ENCODE results near the gene IGFL3.
A peak's percentile ranks its signal among the peaks of the same experiment; 100 is the strongest.
"Not testable (repeated sequence)": the region's sequence is repeated elsewhere in the genome, so short reads cannot be mapped to it uniquely, and the experiment has no call there.

The IGFL3 gene

GRCh38 chr19:46124638-46125115 is at the start of gene IGFL3:
Gene IGFL3 (minus strand): TSS chr19:46124688. CDS start chr19:46124649, 39 bp downstream.
- DNase-seq: peak; percentile 45

- DNase-seq: no peak
Measured at GRCh38 chr19:46173886-46174480, 49.5 kb upstream of the IGFL3 start.

- DNase-seq: no peak
Measured at GRCh38 chr19:46162731-46163130, 38.2 kb upstream of the IGFL3 start.

GRCh38 chr19:46161642-46162257 is 37.3 kb upstream of the IGFL3 start:
- DNase-seq: not testable (repeated sequence)

- DNase-seq: no peak
Measured at GRCh38 chr19:46160233-46160775, 35.8 kb upstream of the IGFL3 start.

- DNase-seq: no peak
Measured at GRCh38 chr19:46159418-46160232, 35.1 kb upstream of the IGFL3 start.

GRCh38 chr19:46155237-46155636 is 30.7 kb upstream of the IGFL3 start:
- no peak for DNase-seq

GRCh38 chr19:46150606-46151005 is 26.1 kb upstream of the IGFL3 start:
- no peak for DNase-seq

- no peak for DNase-seq
Measured at GRCh38 chr19:46147791-46148288, 23.4 kb upstream of the IGFL3 start, which contains the start of gene IGFL2. Gene IGFL2 (plus strand): TSS chr19:46148238. CDS start chr19:46148279, 41 bp downstream.

- DNase-seq: no peak
Measured at GRCh38 chr19:46147166-46147740, 22.8 kb upstream of the IGFL3 start.

GRCh38 chr19:46144756-46145155 is 20.3 kb upstream of the IGFL3 start:
- no peak for DNase-seq

GRCh38 chr19:46142294-46142693 is 17.8 kb upstream of the IGFL3 start:
- DNase-seq: no peak

- DNase-seq: no peak
Measured at GRCh38 chr19:46141421-46141820, 16.9 kb upstream of the IGFL3 start.

GRCh38 chr19:46137915-46138473 is 13.5 kb upstream of the IGFL3 start:
- no peak for DNase-seq

GRCh38 chr19:46134527-46134926 is 10.0 kb upstream of the IGFL3 start:
- no peak for DNase-seq

- DNase-seq: peak; percentile 58
Measured at GRCh38 chr19:46133777-46134241, 9.3 kb upstream of the IGFL3 start.

- DNase-seq: peak; percentile 98
Measured at GRCh38 chr19:46133101-46133627, 8.7 kb upstream of the IGFL3 start.

- no peak for DNase-seq
Measured at GRCh38 chr19:46132508-46133100, 8.1 kb upstream of the IGFL3 start.

- no peak for DNase-seq
Measured at GRCh38 chr19:46131485-46132143, 7.1 kb upstream of the IGFL3 start.

GRCh38 chr19:46126086-46126580 is 1.6 kb upstream of the IGFL3 start:
- DNase-seq: no peak

GRCh38 chr19:46125447-46125846 is 959 bp upstream of the IGFL3 start:
- no peak for DNase-seq

Measured in fibroblast of skin of right biceps (primary cell).